Stimulated activated CD4-positive, alpha-beta T cell treated with anti-CD3 and anti-CD28 coated beads, Interleukin-4, amount 100 ng/mL, for 4 hours (primary cell): ENCODE results near the gene ZDHHC7.
"Not testable (repeated sequence)": the region's sequence is repeated elsewhere in the genome, so short reads cannot be mapped to it uniquely, and the experiment has no call there.

Experiments used
- DNase-seq, 2 experiments: peaks; one replicate each; pipeline ENCODE4 v3.0.0-alpha.2; 2020

The ZDHHC7 gene

DNA sequence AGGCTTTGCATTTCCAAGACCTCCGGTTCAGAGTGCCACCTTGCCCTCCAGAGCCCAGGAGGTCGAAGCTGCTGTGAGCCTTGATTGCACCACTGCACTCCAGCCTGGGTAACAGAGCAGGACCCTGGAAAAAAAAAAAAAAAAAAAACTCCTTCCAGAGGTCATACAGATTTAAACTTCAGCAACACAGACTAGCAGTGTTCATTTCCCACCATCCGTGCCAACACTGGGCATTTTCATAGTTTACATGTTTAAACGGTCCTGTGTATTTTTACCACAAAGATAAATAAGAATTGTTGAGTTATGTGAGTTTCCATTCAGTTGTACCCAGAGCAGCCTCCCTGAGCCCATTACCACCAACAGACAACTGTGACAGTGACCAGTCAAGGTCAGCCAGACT is 50.4 kb downstream of the ZDHHC7 start:
- no peak for DNase-seq

DNA sequence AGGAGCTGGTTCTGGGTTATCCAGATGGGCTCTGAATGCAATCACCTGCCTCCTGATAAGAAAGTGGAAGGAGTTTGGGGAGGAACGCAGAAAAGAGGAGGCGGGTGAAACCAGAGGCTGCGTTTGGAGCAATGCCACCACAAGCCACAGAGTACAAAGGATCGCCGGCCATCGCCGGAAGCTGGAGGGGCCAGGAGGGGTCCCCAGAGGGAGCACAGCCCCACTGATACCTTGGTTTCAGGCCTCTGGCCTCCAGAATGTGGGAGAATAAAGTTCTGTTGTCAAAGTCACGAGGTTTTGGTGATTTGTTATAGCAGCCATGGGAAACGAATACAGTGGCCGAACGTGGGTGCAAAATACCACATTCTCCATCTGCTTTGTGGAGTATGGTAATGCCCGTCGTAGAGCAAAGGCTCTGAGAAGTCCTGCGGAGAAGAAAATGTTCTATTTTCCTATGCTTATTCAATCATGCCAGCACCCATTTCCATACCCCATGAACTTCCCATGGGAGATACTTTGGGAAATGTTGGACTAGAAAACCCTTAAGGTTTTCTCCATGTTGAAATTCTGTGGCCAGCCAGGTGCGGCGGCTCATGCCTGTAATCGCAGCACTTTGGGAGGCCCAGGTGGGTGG is 51.4 kb downstream of the ZDHHC7 start:
- DNase-seq: no peak

DNA sequence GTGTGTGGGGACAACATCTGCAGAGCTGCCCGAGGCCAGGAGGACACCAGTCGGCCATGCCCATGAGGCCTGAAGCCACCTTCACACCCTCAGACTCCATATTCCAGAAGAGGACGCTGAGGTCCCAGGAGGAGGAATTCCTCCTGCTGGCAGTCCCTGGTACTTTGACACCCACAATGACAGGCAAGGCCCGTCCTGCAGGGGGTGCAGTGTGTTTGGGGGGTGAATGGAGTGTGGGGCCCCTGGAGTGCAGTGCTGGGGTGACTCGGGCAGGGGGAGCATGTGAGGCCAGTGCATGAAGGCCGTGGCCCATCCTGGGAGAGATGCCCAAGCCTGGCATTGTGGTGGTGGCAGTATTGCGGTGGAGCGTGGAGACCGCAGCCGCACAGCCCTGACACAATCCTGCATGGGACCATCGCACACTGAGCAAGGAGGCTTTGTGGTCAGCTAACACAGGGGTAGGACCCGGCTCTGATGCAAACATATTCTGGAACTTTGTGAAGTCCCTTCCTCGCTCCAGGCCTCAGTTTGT is 52.2 kb downstream of the ZDHHC7 start:
- DNase-seq: no peak

DNA sequence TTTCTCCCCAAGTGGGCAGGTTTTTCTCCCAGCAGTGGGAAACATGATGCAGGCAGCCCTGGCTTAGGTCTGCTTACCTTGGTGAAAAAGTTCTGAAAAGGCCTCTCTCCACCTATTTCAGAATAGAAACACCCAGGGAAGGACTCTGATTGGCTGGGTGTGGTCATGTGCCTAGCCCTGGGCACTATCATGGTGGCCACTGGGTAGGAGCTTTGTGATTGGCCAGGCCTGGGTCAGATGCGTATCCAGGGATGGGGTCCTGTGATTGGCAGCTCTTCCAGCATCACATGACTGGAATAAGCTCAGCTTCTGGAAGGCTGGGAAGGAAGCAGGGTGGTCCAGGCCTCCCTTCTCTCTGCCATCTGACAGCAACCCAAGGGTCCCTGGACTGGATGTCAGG is 53.5 kb downstream of the ZDHHC7 start:
- DNase-seq: no peak

DNA sequence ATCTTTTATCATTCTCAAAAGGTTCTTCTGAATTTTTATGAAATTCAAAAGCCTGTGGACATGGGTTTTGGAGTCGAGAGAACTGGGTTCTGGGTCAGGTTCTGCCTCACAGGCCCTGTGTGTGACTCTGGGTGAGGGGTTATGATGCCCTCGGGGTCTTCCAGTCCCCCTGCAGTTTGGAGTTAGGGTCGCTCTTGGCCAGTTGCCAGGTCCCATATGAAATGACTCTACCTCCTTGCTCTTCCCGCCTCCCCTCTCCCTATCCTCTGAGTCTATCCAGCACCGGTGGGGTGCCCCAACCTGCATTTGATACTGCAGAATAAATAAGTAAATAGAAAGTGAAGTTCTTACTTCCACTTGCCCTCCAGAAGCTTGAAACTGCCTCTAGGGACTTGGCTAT is 54.1 kb downstream of the ZDHHC7 start:
- DNase-seq: no peak

DNA sequence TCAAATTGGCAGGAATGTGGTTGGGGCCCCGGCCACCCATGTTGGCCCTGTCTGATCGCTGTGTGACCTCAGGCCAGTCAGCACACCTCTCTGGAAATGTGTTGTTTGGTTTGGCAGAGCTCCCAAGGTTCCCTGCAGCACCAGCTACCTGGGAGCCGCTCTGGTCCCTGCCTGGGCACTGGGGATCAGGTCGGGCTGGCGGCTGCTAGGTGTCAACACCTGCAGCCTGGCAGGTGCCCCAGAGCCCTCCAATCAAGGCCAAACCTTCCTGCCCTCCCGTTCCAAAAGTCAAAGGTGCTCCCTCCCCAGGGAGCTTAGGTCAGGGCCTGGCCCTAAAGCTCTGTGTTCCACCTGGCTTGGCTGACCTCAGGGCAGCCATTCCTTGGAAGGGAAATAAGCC is 55.9 kb downstream of the ZDHHC7 start:
- DNase-seq: no peak

DNA sequence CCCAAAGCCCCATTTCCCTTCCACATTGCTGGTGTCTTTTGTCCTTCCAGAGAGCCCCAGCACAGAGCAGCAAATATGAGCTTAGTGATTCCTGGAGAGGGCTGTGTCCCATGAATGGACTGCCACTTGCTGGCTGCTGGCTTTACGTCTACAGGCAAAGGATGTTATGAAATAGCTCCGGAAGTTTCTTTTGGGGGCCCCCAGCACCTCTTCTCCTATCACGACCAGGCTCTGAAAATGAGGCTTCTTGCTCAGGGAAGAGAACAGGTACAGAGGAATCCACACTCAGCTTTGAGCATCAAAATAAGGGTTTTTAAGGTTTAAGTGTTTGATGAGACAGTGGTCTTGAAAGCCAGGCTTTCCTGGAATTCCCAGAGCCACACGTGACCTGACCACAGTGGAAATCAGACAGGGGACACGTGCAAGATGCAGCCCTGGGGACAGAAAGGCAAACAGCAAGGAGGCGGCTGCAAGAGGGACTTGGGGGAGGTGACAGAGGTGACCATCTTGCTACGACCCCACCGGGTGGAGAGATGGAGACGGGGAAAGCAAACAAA is 58.1 kb downstream of the ZDHHC7 start:
- DNase-seq: no peak

DNA sequence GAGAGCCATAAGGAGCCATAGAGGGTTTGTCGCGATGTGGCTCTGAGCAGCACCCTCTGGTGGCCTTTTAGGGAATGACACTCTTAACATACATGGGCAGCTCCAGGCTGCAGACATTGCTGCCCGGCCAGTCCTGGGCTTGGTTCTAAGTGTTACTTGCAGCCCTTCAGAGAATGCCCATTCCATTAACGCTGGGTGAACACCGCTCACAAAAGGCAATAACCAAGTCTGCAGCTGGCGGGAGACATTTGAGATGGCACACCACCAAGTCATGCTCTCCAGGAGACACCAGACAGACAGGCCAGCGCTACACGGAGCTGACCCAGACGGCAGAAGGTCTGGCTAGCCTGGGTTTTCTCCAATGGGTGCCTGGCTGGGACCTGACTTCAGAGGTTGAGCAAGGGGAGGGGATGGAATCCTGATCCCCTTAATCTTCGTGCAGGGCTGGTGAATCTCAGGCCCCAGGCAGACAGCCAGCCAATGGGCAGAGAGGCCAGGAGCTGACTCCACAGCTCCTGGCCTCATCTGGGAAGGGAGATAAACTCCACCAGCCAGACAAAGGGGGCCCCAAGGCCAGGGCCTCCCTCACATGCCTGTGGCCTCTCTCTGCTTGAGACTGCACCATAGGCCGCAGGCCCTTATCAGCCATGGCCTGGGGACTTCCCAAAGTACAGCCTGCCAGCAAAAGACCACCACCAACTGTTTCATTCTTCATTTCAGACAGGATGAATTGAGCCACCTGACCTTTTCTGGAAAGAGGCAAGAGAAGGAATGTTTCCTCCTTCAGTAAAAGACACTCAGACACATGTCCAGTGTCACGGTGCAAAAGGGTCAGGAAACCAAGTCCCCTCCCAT is 58.8 kb downstream of the ZDHHC7 start:
- DNase-seq: peak; percentile 50 to 51

DNA sequence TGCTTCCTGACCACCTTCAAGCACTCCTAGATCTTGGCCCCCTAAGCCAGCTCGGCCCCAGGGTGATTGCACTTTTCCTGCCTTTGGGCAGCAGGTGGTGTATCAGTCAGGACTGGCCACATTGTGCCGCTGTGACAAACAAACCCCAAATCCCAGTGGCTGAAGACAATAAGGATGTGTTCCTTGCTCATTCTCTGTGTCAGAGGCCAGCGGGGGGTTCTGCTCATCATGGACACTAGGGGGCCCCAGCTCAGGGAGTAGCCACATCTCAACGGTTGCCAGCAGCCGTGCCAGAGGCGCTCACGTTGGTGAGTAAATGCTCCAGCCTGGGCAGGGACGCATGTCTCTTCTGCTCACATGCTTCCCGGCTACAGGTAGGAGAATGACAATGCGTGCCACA is 60.4 kb downstream of the ZDHHC7 start:
- DNase-seq: peak in 1 of 2 experiments; percentile 15

DNA sequence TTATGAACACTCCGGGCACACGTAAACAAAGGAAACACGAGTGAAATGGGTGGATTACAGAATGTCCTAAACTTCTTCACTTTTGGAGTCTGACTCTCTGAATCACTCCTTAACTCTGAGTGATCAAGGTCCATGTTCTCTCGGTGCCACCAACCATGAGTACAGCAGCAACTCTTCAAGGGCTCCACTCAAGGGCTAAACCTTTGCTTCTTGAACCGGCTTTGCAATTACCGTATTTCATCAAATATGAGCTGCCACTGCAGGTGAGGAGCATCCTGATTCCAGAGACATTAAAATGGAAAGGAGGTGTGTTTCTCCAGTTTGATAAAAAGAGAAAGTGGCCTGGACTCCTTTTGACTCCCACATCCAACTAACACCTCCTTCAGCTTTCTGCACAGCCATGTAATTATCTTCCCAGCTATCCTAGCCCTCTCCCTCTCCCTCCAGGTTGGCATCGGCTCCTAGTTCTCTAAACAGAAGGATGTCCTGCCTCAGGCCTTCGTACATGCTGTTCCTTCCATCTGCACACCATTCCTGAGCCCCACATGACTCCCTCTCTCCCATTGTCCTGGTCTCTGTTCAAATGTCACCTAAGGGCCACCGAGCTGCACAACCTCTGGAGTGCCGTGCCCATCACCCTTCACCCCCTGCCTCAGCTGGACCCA is 61.4 kb downstream of the ZDHHC7 start:
- DNase-seq: no peak

DNA sequence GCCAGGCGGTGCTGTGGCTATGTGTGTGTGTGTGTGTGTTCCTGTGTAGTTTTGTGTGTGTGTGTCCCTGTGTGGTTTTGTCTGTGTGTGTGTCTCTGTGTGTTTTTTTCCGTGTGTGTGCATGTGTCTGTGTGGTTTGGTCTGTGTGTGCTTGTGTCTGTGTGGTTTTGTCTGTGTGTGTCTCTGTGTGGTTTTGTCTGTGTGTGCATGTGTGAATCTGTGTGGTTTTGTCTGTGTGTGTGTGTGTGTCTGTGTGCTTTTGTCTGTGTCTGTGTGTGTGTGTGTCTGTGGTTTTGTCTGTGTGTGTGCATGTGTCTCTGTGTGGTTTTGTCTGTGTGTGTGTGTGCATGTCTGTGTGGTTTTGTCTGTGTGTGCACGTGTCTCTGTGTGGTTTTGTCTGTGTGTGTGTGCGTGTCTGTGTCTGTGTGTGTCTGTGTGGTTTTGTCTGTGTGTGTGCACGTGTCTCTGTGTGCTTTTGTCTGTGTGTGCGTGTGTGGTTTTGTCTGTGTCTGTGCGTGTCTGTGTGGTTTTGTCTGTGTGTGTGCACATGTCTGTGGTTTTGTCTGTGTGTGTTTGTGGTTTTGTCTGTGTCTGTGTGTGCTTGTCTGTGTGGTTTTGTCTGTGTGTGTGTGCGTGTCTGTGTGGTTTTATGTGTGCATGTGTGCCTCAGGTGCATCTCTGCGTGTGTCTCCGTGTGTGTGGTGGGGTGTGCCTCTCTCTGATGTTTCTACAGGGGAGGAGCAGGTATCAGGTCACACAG is 62.3 kb downstream of the ZDHHC7 start:
- no peak for DNase-seq

DNA sequence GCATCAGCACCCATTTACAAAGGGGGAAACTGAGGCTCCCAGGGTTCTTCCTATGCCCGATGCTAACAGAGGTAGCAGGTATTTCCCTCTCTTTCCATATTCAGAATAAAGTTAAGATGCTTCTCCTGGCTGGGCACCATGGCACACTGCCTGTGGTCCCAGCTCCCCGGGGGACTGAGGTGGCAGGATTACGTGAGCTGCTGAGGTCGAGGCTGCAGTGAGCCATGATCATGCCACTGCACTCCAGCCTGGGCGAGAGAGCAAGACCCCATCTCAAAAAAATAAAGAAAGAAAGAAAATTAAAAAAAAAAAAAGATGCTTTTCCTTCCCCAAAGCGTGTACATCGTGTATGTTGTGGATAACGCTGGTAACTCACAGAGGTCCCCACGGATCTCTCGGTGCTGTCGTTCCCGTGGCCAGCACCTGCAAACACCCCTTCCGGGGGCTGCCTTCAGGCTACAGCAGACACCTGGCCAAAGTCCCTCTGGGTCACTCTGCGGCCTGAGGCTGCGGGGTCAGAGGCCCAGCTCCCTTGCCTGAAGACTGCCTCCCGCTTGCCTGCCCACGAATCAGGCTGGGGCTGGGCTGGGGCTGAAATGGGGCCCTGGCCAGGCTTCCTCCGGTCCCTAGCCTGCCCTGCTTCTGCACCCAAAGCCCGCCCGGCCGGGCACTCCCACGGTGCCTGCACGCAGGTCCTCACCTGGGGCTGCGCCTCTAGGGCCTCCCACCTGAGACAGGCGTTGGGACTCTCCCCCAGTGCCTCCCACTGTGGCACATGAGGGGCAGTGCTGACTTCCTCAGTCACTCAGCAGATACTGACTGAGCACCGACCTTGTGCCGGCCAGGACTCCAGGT is 63.1 kb downstream of the ZDHHC7 start:
- no peak for DNase-seq

DNA sequence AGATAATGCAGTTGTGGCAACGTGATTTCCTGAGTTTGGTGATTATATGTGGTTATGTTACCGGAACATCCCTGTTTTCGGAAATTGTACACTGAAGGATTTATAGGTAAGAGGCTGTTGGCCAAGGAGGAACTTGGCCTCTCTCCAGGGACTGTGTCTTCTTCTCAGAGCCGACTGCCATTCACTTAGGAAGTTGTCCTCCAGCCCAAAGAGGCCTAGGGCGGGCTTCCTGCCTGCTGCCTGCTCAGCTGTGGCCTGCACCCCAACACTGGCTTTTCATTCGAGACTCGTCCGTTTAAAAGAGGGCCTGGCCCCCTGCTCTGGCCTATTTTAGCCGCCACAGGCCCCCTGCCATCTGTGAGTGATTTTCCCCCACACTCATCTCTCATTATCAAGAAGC is 64.3 kb downstream of the ZDHHC7 start:
- DNase-seq: no peak

DNA sequence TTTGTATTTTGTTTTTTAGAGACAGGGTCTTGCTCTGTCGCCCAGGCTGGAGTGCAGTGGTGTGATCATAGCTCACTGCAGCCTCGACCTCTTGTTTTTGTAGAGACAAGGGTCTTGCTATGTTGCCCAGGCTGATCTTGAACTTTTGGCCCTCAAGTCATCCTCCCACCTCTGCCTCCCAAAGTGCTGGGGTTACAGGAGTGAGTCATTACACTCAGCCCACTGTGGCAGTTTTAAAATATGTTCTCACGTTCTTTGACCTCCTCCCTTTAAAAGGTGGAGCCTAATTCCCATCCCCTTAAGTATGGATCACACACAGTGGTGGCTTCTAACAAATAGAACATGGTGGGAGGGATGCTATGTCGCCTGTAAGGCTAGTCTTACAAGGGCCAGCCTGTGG is 67.7 kb downstream of the ZDHHC7 start:
- DNase-seq: no peak

DNA sequence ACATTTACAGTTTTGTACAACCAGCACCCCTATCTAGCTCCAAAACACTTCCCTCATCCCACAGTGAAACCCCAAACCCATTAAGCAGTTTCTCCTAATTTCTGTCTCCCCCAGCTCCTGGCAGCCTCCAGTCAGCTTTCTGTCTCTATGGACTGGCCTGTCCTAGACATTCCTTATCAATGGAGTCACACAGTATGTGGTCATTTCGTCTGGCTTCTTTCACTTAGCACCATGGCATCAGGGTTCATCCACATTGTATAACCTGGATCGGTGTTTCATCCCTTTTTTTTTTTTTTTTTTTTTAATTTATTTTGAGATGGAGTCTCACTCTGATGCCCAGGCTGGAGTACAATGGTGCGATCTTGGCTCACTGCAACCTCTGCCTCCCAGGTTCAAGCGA is 68.5 kb downstream of the ZDHHC7 start:
- no peak for DNase-seq

DNA sequence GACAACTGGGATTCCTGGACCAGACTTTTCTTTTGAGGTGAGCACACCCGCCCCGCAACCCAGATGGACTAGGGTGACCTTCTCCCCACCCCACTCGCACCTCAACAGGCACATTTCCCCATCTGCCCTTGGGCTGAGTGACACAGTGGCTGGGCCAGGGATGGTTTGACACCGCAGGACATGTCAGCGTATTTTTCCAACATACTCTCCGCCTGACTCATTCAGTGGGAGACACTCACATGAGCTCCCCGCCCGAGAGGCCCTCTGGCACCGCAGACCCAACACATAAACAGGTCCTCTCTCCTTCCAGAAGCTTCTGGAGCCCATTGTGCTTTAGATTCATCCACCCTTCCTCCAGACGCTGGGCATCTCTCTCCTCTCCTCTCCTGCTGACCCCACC is 69.4 kb downstream of the ZDHHC7 start:
- no peak for DNase-seq

DNA sequence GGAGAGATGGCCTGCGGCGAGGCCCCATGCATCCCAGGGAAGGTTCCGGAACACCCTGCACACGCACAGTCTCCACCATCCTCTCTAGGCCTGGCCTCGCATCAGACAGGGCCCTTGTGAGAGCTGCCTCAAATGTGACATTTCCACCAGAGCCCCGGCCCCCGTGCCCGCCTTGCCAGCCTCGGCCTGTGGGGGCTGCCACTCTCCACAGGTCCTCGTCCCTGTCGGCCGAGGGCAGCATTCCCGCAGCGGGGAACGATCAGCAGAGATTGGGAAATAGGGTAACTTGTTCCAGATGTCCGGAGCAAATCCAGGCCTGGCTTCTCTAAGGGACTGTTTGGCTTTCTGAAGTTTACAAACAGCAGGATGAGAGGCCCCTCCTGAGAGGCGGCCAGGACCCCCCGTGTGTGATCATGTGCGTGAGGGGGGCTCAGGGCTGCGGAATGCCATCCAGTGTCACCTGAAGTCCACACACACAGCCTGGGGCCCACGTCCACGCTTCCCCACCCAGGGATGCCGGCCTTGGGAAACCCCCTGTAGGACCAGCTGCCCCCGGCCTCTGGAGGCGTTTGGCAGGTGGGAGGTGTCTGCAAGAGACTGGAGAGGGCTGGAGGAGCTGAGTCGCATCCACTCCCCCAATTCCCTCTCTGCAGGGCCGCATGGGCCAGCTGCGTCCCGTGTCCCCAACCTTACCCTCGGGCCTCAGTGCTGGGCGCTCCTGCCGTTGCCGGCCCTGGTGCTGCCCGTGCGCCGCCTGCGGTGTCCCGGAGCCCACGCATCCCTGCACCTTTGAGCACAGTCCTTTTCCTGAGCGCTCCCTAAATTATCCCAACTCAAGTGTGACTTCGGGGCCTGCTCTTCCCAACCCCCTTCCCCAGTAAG is 70.4 kb downstream of the ZDHHC7 start:
- DNase-seq: no peak

DNA sequence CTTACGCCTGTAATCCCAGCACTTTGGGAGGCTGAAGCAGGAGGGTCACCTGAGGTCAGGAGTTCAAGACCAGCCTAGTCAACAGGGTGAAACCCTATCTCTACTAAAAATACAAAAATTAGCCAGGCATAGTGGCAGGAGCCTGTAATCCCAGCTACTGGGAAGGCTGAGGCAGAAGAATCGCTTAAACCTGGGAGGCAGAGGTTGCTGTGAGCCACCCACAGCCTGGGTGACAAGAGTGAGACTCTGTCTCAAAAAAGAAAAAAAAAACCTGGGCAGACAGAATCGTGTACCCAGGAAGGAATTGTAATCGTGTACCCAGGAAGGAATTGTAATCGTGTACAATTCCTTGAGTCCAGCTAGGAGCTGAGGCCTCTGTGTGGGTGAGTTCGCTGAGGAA is 72.7 kb downstream of the ZDHHC7 start:
- DNase-seq: not testable (repeated sequence)

DNA sequence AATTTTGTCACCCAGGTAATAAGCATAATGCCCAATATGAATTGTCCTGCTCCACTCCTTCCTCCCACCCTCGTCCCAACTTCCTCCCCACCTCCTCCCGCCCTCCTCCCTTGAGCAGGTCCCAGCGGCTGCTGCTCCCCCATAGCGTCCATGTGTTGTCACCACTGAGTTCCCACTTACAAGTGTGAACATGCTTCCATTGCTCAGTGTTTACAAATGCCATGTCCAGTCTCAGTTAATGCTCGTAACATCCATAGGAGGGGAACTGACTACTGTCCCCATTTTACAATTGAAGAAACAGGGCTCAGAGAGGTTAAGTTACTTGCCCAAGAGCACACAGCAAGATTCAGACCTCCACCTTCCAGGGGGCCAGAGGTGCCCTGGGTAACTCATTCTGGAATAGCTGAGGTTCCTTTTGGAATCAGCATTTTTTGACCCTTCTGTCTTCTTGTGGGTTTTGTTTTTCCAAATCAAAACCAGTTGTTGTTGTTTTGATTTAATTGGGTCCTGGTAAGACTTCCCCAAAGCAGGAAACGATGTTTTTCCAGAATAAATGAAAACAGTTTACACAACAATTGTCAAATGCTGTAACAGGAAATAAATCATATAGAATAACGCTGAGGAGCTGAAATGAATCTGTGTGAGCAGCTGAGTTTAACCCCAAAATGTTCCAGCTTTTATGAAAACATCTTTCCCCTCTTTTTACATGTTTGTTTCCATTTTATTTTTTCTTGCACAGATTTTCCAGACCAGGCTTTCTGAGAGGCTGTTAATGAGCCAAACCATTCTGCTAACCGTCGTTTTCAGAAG is 73.9 kb downstream of the ZDHHC7 start:
- no peak for DNase-seq
